Measurements from ENCODE around the gene TTC39A. TPM values are rescaled to one million over a fixed set of nuclear protein-coding genes. Genes with fewer than 3 reads are reported as not detected.

The TTC39A gene
- total RNA-seq, 1 donor from 2014 or later = 1.4 TPM

DNA sequence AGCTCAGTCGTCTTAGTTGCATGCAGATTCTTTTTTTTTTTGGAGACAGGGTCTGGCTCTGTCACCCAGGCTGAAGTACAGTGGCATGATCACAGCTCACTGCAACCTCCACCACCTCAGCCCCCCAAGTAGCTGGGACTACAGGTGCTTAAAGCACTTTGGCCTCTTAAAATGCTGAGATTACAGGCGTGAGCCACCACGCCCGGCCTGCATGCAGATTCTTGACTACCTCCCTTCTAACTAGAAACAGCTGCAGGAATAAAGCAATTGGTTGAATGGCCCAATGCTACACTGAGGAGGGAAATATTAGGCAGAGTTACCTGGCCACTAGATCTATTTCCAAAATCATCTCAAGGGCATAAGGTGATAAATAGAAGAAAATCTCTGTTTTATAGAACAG, 29.5 kb upstream of the TTC39A start:
- Mint-ChIP-seq H3K4me3 (ENCODE audit: unreplicated experiment) (no peak overlapping the region), H3K27ac (ENCODE audit: unreplicated experiment) (no peak overlapping the region), H3K27me3 (ENCODE audit: low read depth, unreplicated experiment) (no peaks in the 10 kb centered on the region), H3K4me1 (ENCODE audit: low read depth, unreplicated experiment) (no peaks in the 10 kb centered on the region), H3K36me3 (ENCODE audit: low read depth, unreplicated experiment) (peaks cover 5% of the 10 kb centered on the region), H3K9me3 (ENCODE audit: unreplicated experiment) (no peaks in the 10 kb centered on the region)
- H4K20me1 ChIP-seq (ENCODE audit: insufficient read depth, low read length) = no peaks in the 10 kb centered on the region
- TF ChIP-seq, protein P1, sequence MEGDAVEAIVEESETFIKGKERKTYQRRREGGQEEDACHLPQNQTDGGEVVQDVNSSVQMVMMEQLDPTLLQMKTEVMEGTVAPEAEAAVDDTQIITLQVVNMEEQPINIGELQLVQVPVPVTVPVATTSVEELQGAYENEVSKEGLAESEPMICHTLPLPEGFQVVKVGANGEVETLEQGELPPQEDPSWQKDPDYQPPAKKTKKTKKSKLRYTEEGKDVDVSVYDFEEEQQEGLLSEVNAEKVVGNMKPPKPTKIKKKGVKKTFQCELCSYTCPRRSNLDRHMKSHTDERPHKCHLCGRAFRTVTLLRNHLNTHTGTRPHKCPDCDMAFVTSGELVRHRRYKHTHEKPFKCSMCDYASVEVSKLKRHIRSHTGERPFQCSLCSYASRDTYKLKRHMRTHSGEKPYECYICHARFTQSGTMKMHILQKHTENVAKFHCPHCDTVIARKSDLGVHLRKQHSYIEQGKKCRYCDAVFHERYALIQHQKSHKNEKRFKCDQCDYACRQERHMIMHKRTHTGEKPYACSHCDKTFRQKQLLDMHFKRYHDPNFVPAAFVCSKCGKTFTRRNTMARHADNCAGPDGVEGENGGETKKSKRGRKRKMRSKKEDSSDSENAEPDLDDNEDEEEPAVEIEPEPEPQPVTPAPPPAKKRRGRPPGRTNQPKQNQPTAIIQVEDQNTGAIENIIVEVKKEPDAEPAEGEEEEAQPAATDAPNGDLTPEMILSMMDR (IDR thresholded peaks at IDR 0.05; ENCODE audit: insufficient read depth, low read depth, low read length) = no peak
- TF ChIP-seq EZH2 (IDR thresholded peaks at IDR 0.05; ENCODE audit: insufficient read depth, low read length) = no peak
- H3K4me1 ChIP-seq (ENCODE audit: insufficient read depth, low read length) = no peaks in the 10 kb centered on the region
- H2AFZ ChIP-seq (ENCODE audit: low read depth, low read length) = no peak overlapping the region
- H3K9ac ChIP-seq (ENCODE audit: low read length) = no peak overlapping the region
- H3K27ac ChIP-seq (ENCODE audit: low read depth, low read length) = no peak overlapping the region
- no peak for DNase-seq (ENCODE audit: low read depth)
- H3K4me3 ChIP-seq (ENCODE audit: insufficient read depth, low read depth, low read length) = no peak overlapping the region
- H3K79me2 ChIP-seq (ENCODE audit: insufficient read depth, low read length) = no peaks in the 10 kb centered on the region
- peaks cover 18% of the 10 kb centered on the region for H3K36me3 ChIP-seq (ENCODE audit: insufficient read depth, low read length)
- no peaks in the 10 kb centered on the region for H3K9me3 ChIP-seq (ENCODE audit: insufficient read depth, low read depth, low read length)
- H3K27me3 ChIP-seq (ENCODE audit: insufficient read depth, low read length) = no peaks in the 10 kb centered on the region
- no peak for FAIRE-seq
- H3K4me2 ChIP-seq (ENCODE audit: low read length) = no peak overlapping the region

DNA sequence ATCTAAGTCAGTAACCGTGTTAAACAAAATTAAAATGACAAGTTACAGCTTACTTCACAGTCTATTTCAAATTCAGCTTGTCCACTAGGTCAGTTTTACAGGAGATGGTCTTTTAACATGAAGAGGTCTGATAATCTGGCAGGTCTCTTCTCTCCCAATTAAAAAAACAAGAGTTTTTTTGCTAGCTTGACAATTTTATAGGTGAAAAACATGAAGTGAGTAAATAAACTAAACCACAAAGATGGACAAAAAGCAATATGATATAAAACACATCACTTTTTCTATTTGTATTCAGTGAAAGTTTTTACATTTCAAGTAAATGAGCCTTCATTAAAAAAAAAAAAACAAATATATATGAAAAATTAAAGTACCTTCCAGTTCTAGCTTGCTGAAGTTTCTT, 25.0 kb upstream of the TTC39A start:
- no peak overlapping the region for H3K27ac Mint-ChIP-seq (ENCODE audit: unreplicated experiment)
- no peak overlapping the region for H3K4me3 ChIP-seq (ENCODE audit: insufficient read depth, low read depth, low read length)
- no peak overlapping the region for H3K27ac ChIP-seq (ENCODE audit: low read depth, low read length)
- H3K9ac ChIP-seq (ENCODE audit: low read length) = no peak overlapping the region
- no peaks in the 10 kb centered on the region for H3K27me3 ChIP-seq (ENCODE audit: insufficient read depth, low read length)
- FAIRE-seq (no peak), DNase-seq (ENCODE audit: low read depth) (no peak)
- H3K4me2 ChIP-seq (ENCODE audit: low read length) = no peak overlapping the region
- no peaks in the 10 kb centered on the region for H3K9me3 ChIP-seq (ENCODE audit: insufficient read depth, low read depth, low read length)
- TF ChIP-seq, protein P1 (IDR thresholded peaks at IDR 0.05; ENCODE audit: insufficient read depth, low read depth, low read length) = no peak
- no peak for TF ChIP-seq EZH2 (IDR thresholded peaks at IDR 0.05; ENCODE audit: insufficient read depth, low read length)
- no peaks in the 10 kb centered on the region for H3K79me2 ChIP-seq (ENCODE audit: insufficient read depth, low read length)
- H3K4me3 Mint-ChIP-seq (ENCODE audit: unreplicated experiment) = no peak overlapping the region
- peaks cover 8% of the 10 kb centered on the region for H3K36me3 ChIP-seq (ENCODE audit: insufficient read depth, low read length)
- peaks cover 5% of the 10 kb centered on the region for H3K36me3 Mint-ChIP-seq (ENCODE audit: low read depth, unreplicated experiment)
- no peaks in the 10 kb centered on the region for H3K27me3 Mint-ChIP-seq (ENCODE audit: low read depth, unreplicated experiment)
- no peaks in the 10 kb centered on the region for H3K4me1 Mint-ChIP-seq (ENCODE audit: low read depth, unreplicated experiment)
- H2AFZ ChIP-seq (ENCODE audit: low read depth, low read length) = no peak overlapping the region
- no peaks in the 10 kb centered on the region for H3K4me1 ChIP-seq (ENCODE audit: insufficient read depth, low read length)
- H3K9me3 Mint-ChIP-seq (ENCODE audit: unreplicated experiment) = no peaks in the 10 kb centered on the region
- H4K20me1 ChIP-seq (ENCODE audit: insufficient read depth, low read length) = no peaks in the 10 kb centered on the region

DNA sequence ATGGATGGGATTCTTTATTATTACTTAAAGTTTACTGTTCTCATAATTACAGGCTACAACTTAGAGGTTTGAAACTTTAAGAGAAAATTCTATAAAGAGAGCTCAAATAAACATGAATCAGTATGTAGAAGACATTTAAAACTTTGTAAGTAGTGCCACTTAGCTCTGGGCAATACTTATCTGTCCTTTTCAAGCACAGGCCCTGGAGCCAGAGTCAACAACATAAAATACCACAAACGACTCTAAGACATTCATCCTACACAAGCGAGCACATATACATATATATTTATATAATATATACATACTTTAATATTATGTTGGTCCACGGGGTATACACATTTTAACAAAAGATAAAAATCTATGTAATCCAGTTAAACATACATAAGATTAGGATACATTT, 24.1 kb upstream of the TTC39A start:
- H3K27me3 Mint-ChIP-seq (ENCODE audit: low read depth, unreplicated experiment) = no peaks in the 10 kb centered on the region
- DNase-seq (ENCODE audit: low read depth) = no peak
- no peak overlapping the region for H3K4me3 Mint-ChIP-seq (ENCODE audit: unreplicated experiment)
- no peak overlapping the region for H2AFZ ChIP-seq (ENCODE audit: low read depth, low read length)
- no peaks in the 10 kb centered on the region for H3K9me3 ChIP-seq (ENCODE audit: insufficient read depth, low read depth, low read length)
- no peak overlapping the region for H3K27ac Mint-ChIP-seq (ENCODE audit: unreplicated experiment)
- H3K4me1 ChIP-seq (ENCODE audit: insufficient read depth, low read length) = no peaks in the 10 kb centered on the region
- H3K4me1 Mint-ChIP-seq (ENCODE audit: low read depth, unreplicated experiment) = no peaks in the 10 kb centered on the region
- H3K27me3 ChIP-seq (ENCODE audit: insufficient read depth, low read length) = no peaks in the 10 kb centered on the region
- no peaks in the 10 kb centered on the region for H3K79me2 ChIP-seq (ENCODE audit: insufficient read depth, low read length)
- no peaks in the 10 kb centered on the region for H4K20me1 ChIP-seq (ENCODE audit: insufficient read depth, low read length)
- peaks cover 8% of the 10 kb centered on the region for H3K36me3 ChIP-seq (ENCODE audit: insufficient read depth, low read length)
- no peak for FAIRE-seq
- H3K27ac ChIP-seq (ENCODE audit: low read depth, low read length) = no peak overlapping the region
- no peak for TF ChIP-seq EZH2 (IDR thresholded peaks at IDR 0.05; ENCODE audit: insufficient read depth, low read length)
- TF ChIP-seq, protein P1 (IDR thresholded peaks at IDR 0.05; ENCODE audit: insufficient read depth, low read depth, low read length) = no peak
- H3K4me3 ChIP-seq (ENCODE audit: insufficient read depth, low read depth, low read length) = no peak overlapping the region
- H3K36me3 Mint-ChIP-seq (ENCODE audit: low read depth, unreplicated experiment) = peaks cover 6% of the 10 kb centered on the region
- H3K9ac ChIP-seq (ENCODE audit: low read length) = no peak overlapping the region
- no peak overlapping the region for H3K4me2 ChIP-seq (ENCODE audit: low read length)
- no peaks in the 10 kb centered on the region for H3K9me3 Mint-ChIP-seq (ENCODE audit: unreplicated experiment)
